ENCODE measurements around the gene IMPG1. TPM values are rescaled to one million over a fixed set of nuclear protein-coding genes. Genes with fewer than 3 reads are reported as not detected.

IMPG1 gene
- total and polyA plus RNA-seq, 10 of the 15 experiments (the other 5 are each of a cell fraction or from before 2014, with no cell fraction given): not detected

DNA sequence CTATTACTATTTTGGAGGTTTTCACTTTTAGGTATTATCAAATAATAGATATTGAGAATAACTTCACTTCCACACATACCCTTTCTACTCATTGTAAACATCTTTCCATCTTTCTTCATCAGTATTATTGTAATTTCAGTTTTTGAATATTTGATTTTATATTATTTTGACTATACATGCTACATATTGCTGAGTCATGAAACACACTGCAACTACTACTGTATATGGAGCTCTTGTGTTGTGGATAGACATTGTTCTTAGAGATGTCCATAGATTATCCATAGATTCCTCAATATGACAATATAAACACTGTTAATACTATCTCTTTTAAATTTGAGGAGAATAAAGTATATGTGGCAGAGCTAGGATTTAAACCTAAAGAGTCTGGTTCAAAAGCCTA is 819 bp upstream of the IMPG1 start:
- ChIA-PET RAD21 (ENCODE audit: unreplicated experiment) (interaction anchor here (0.6 kb wide), 1 partner anchor 328 kb away, joined by 7 read pairs; no protein-coding TSS in a partner anchor), POLR2A (no interaction called here), CTCF (no interaction called here), SMC1A (ENCODE audit: uncharacterized antibody, unreplicated experiment) (no interaction called here)
- Histone ChIP-seq H3K4me3 (no peak overlapping the region), H2AFZ (ENCODE audit: control insufficient read depth, low read depth, low read length) (no peak overlapping the region), H3K9me3 (replicated peaks; ENCODE audit: control insufficient read depth, insufficient read depth, low read length) (no peaks in the 10 kb centered on the region), H3K79me2 (ENCODE audit: control insufficient read depth, insufficient read depth, low read length) (no peaks in the 10 kb centered on the region), H3K4me2 (ENCODE audit: control insufficient read depth, insufficient read depth) (no peak overlapping the region), H3K27ac (ENCODE audit: control insufficient read depth, insufficient read depth) (no peak overlapping the region), H3K4me1 (ENCODE audit: control insufficient read depth, insufficient read depth, low read length) (no peaks in the 10 kb centered on the region), H4K20me1 (ENCODE audit: control insufficient read depth, insufficient read depth) (no peaks in the 10 kb centered on the region), H3K27me3 (replicated peaks in 1 of 2; ENCODE audit: control insufficient read depth in 2 of 2, insufficient read depth in 2 of 2, low read length in 1 of 2) (no peaks in the 10 kb centered on the region), H3K36me3 (ENCODE audit: control insufficient read depth in 2 of 2, insufficient read depth in 2 of 2, low read length in 1 of 2) (no peaks in the 10 kb centered on the region), H3K9ac (ENCODE audit: control insufficient read depth, insufficient read depth, low read length) (no peak overlapping the region)
- DNase-seq (ENCODE audit: low read depth, low spot score): no peak
- intact Hi-C loops (cut with micrococcal nuclease; ENCODE audit: unreplicated experiment): no loop called here
- FAIRE-seq: no peak
- in situ Hi-C loops (cut with MboI): no loop called here
- no peak for ATAC-seq
- no TSS peak for BruUV-seq (replicated peaks)
- TF ChIP-seq, protein P1, sequence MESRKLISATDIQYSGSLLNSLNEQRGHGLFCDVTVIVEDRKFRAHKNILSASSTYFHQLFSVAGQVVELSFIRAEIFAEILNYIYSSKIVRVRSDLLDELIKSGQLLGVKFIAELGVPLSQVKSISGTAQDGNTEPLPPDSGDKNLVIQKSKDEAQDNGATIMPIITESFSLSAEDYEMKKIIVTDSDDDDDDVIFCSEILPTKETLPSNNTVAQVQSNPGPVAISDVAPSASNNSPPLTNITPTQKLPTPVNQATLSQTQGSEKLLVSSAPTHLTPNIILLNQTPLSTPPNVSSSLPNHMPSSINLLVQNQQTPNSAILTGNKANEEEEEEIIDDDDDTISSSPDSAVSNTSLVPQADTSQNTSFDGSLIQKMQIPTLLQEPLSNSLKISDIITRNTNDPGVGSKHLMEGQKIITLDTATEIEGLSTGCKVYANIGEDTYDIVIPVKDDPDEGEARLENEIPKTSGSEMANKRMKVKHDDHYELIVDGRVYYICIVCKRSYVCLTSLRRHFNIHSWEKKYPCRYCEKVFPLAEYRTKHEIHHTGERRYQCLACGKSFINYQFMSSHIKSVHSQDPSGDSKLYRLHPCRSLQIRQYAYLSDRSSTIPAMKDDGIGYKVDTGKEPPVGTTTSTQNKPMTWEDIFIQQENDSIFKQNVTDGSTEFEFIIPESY (IDR thresholded peaks at IDR 0.05): no peak
- TF ChIP-seq FOXK2 (IDR thresholded peaks at IDR 0.05) (no peak), TCF12 (IDR thresholded peaks at IDR 0.05; ENCODE audit: low read depth, low read length) (no peak), POLR2AphosphoS2 (IDR thresholded peaks at IDR 0.05; ENCODE audit: low read depth, low read length) (no peak), ZNF384 (IDR thresholded peaks at IDR 0.05; ENCODE audit: borderline replicate concordance, low read depth, low read length) (no peak)

DNA sequence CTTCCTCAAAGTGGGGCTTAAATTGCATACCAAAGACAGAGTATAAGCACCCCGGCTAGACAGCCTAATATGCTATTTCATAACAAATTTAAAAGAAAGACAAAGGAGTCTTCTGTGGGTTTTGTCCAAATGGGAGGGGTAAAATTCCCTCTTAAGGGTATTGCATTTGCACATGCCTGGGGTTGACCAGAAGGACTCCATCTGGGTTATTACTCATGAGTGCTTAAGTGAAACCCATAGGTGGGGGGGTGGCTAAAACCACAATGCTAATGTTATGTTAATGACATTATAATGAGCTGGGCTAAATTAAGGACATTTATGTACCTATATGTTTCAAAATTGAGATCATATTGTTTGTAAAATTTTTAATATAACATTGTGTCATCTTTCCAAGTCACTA is 15.0 kb downstream of the IMPG1 start:
- 6% methylated on average over 1 of the region's 1 CpG for WGBS (ENCODE audit: insufficient coverage, insufficient replicate concordance, low lambda C conversion rate, missing lambda C conversion rate)
- RAD21 ChIA-PET (ENCODE audit: unreplicated experiment): no interaction called here
- in situ Hi-C loops (cut with MboI) (no loop called here), intact Hi-C loops (cut with micrococcal nuclease; ENCODE audit: unreplicated experiment) (no loop called here)
- Histone ChIP-seq H3K27me3 (replicated peaks in 1 of 2; ENCODE audit: control insufficient read depth in 2 of 2, insufficient read depth in 2 of 2, low read length in 1 of 2) (no peaks in the 10 kb centered on the region), H3K4me1 (ENCODE audit: control insufficient read depth, insufficient read depth, low read length) (no peaks in the 10 kb centered on the region), H3K4me3 (no peak overlapping the region), H4K20me1 (ENCODE audit: control insufficient read depth, insufficient read depth) (no peaks in the 10 kb centered on the region), H3K9me3 (replicated peaks; ENCODE audit: control insufficient read depth, insufficient read depth, low read length) (no peaks in the 10 kb centered on the region), H3K9ac (ENCODE audit: control insufficient read depth, insufficient read depth, low read length) (no peak overlapping the region), H2AFZ (ENCODE audit: control insufficient read depth, low read depth, low read length) (no peak overlapping the region), H3K4me2 (ENCODE audit: control insufficient read depth, insufficient read depth) (no peak overlapping the region), H3K27ac (ENCODE audit: control insufficient read depth, insufficient read depth) (no peak overlapping the region), H3K36me3 (ENCODE audit: control insufficient read depth in 2 of 2, insufficient read depth in 2 of 2, low read length in 1 of 2) (no peaks in the 10 kb centered on the region), H3K79me2 (ENCODE audit: control insufficient read depth, insufficient read depth, low read length) (no peaks in the 10 kb centered on the region)
- BruUV-seq (replicated peaks): no TSS peak
- SMC1A ChIA-PET (ENCODE audit: uncharacterized antibody, unreplicated experiment): interaction anchor here (1.2 kb wide), 1 partner anchor 126 kb away, joined by 3 read pairs; no protein-coding TSS in a partner anchor
- FAIRE-seq (no peak), ATAC-seq (no peak), DNase-seq (ENCODE audit: low read depth, low spot score) (no peak)
- POLR2A ChIA-PET: no interaction called here
- CTCF ChIA-PET: interaction anchor here (1.2 kb wide), 1 partner anchor 164 kb away, joined by 3 read pairs; no protein-coding TSS in a partner anchor
- TF ChIP-seq YBX1 (IDR thresholded peaks at IDR 0.05): no peak
- no peak for TF ChIP-seq GATAD2B (conservative IDR thresholded peaks at IDR 0.05; ENCODE audit: low read depth)
- TF ChIP-seq, protein P2, sequence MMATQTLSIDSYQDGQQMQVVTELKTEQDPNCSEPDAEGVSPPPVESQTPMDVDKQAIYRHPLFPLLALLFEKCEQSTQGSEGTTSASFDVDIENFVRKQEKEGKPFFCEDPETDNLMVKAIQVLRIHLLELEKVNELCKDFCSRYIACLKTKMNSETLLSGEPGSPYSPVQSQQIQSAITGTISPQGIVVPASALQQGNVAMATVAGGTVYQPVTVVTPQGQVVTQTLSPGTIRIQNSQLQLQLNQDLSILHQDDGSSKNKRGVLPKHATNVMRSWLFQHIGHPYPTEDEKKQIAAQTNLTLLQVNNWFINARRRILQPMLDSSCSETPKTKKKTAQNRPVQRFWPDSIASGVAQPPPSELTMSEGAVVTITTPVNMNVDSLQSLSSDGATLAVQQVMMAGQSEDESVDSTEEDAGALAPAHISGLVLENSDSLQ (IDR thresholded peaks at IDR 0.05): no peak
- TF ChIP-seq, protein P3, sequence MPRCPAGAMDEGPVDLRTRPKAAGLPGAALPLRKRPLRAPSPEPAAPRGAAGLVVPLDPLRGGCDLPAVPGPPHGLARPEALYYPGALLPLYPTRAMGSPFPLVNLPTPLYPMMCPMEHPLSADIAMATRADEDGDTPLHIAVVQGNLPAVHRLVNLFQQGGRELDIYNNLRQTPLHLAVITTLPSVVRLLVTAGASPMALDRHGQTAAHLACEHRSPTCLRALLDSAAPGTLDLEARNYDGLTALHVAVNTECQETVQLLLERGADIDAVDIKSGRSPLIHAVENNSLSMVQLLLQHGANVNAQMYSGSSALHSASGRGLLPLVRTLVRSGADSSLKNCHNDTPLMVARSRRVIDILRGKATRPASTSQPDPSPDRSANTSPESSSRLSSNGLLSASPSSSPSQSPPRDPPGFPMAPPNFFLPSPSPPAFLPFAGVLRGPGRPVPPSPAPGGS (IDR thresholded peaks at IDR 0.05; ENCODE audit: borderline replicate concordance, insufficient read depth, low read depth, low read length, poor library complexity, severe bottlenecking): no peak
- TF ChIP-seq, protein P4, sequence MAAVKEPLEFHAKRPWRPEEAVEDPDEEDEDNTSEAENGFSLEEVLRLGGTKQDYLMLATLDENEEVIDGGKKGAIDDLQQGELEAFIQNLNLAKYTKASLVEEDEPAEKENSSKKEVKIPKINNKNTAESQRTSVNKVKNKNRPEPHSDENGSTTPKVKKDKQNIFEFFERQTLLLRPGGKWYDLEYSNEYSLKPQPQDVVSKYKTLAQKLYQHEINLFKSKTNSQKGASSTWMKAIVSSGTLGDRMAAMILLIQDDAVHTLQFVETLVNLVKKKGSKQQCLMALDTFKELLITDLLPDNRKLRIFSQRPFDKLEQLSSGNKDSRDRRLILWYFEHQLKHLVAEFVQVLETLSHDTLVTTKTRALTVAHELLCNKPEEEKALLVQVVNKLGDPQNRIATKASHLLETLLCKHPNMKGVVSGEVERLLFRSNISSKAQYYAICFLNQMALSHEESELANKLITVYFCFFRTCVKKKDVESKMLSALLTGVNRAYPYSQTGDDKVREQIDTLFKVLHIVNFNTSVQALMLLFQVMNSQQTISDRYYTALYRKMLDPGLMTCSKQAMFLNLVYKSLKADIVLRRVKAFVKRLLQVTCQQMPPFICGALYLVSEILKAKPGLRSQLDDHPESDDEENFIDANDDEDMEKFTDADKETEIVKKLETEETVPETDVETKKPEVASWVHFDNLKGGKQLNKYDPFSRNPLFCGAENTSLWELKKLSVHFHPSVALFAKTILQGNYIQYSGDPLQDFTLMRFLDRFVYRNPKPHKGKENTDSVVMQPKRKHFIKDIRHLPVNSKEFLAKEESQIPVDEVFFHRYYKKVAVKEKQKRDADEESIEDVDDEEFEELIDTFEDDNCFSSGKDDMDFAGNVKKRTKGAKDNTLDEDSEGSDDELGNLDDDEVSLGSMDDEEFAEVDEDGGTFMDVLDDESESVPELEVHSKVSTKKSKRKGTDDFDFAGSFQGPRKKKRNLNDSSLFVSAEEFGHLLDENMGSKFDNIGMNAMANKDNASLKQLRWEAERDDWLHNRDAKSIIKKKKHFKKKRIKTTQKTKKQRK (IDR thresholded peaks at IDR 0.05; ENCODE audit: low read depth, low read length): no peak

Data from GM12878 (cell line).